Thymus (tissue), 11 donors: ENCODE results near the gene SMARCAL1. TPM values are rescaled to one million over a fixed set of nuclear protein-coding genes. Genes with fewer than 3 reads are reported as not detected.

Experiments
- DNase-seq, 9 donors: peaks; one replicate each; pipeline ENCODE4 v3.0.0-alpha.2; 2013; ENCODE audit warnings: low spot score in 9 of 9, low read depth in 6 of 9, missing footprints in 1 of 9
- H3K27ac ChIP-seq, 2 donors: one replicate each; pipeline ENCODE4 v1.5.1; 2013; ENCODE audit warnings: control low read depth in 1 of 2, low read depth in 1 of 2, low read length in 1 of 2, mild to moderate bottlenecking in 1 of 2, moderate library complexity in 1 of 2
- H3K27me3 ChIP-seq, 2 donors: one replicate each; pipeline ENCODE4 v1.5.1; 2013; ENCODE audit warnings: low read length in 1 of 2; ENCODE audit not compliant: control insufficient read depth in 2 of 2, insufficient read depth in 1 of 2
- H3K36me3 ChIP-seq, 2 donors: one replicate each; pipeline ENCODE4 v1.5.1; 2013; ENCODE audit warnings: low read length in 1 of 2, mild to moderate bottlenecking in 1 of 2, moderate library complexity in 1 of 2; ENCODE audit not compliant: control insufficient read depth in 2 of 2, insufficient read depth in 2 of 2
- H3K4me1 ChIP-seq, 2 donors: one replicate each; pipeline ENCODE4 v1.5.1; 2013; ENCODE audit warnings: low read length in 2 of 2; ENCODE audit not compliant: control insufficient read depth in 2 of 2, insufficient read depth in 2 of 2
- H3K4me3 ChIP-seq, 2 donors: one replicate each; pipeline ENCODE4 v1.5.1; 2013; ENCODE audit warnings: low read length in 2 of 2, control low read depth in 1 of 2, mild to moderate bottlenecking in 1 of 2
- H3K9me3 ChIP-seq, 2 donors: one replicate each; pipeline ENCODE4 v1.5.1; 2013; ENCODE audit warnings: low read length in 1 of 2, mild to moderate bottlenecking in 1 of 2; ENCODE audit not compliant: control insufficient read depth in 2 of 2, insufficient read depth in 1 of 2
- WGBS: extraction: QIAGEN DNeasy Blood & Tissue Kit; methylation state at CpG from one replicate; pipeline ENCODE4 v1.1.7; 2013; 5-methylcytosine and 5-hydroxymethylcytosine counted together
- polyA plus RNA-seq: library from polyadenylated mRNA; stranded (reverse); fragments of 200-250 nt; gene quantifications from one replicate; pipeline ENCODE4 v1.2.3, GENCODE V29; 2013
- total RNA-seq: library from RNA; stranded (reverse); fragments of 120-200 nt; gene quantifications from one replicate; pipeline ENCODE4 v1.2.4, GENCODE V29; 2013
- donor health status: healthy.

Gene SMARCAL1
- total and polyA plus RNA-seq, 2 donors: 8.5 to 13.8 TPM

- Histone ChIP-seq H3K4me1 (peaks cover 5 to 12% of the 10 kb centered on the region in 2 donors), H3K4me3 (no peak overlapping the region), H3K36me3 (peaks cover 59 to 83% of the 10 kb centered on the region in 2 donors), H3K9me3 (peaks cover 9 to 17% of the 10 kb centered on the region in 2 donors), H3K27me3 (no peaks in the 10 kb centered on the region), H3K27ac (peak overlapping the region; percentile 36 to 39)
- peak in 2 of 9 donors; percentile 22 to 59 for DNase-seq
- 35% methylated on average over 6 of the region's 6 CpGs for WGBS
These were observed 16.5 kb downstream of the SMARCAL1 start for GRCh38 chr2:216428618-216429350.

- no peaks in the 10 kb centered on the region for H3K27me3 ChIP-seq
- no peak for DNase-seq
- H3K4me1 ChIP-seq: peaks cover 5 to 12% of the 10 kb centered on the region in 2 donors
- WGBS: 48% methylated on average over 5 of the region's 5 CpGs
- peaks cover 57 to 83% of the 10 kb centered on the region in 2 donors for H3K36me3 ChIP-seq
- H3K9me3 ChIP-seq: peaks cover 9 to 17% of the 10 kb centered on the region in 2 donors
- H3K4me3 ChIP-seq: no peak overlapping the region
- H3K27ac ChIP-seq: peak overlapping the region in 1 of 2 donors; percentile 39
These were observed 17.1 kb downstream of the SMARCAL1 start for GRCh38 chr2:216429428-216429827.

DNA sequence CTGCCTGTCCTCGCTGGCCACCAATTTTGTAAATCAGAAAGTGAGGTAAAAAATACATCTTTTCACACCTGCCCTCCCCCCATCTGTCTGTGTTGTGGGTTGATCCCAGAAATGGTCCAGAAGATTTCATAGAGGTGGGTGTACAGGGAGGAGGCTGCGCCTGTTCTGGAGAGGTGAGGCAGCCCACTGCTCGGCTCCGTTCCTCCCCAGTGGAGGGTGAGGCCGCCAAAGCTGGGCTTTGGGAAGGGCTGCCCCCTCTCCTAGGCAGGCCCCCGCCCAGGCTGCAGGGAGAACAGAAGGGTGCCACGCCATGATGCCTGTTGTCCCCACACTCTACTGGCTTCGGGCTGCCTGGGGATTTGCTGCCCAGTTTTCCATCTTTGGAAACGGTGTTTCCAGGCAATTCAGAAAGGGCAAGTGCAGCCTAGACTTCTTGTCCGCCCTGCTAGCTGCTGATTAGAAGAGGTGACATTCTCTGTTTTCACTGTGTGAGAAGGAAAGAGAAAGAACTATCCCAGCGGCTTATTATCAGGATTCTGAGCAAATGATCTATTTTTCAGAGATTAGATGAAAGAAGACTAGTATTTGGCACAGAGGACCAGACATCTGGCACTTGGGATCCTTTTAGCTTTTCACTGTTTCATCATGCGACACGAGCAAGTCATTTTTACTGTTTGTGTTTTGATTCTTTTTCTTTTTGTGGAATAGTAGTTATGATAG is 18.7 kb downstream of the SMARCAL1 start:
- H3K27ac ChIP-seq: no peak overlapping the region
- peaks cover 5 to 12% of the 10 kb centered on the region in 2 donors for H3K4me1 ChIP-seq
- WGBS: 97% methylated on average over 13 of the region's 13 CpGs
- DNase-seq: no peak
- no peaks in the 10 kb centered on the region for H3K27me3 ChIP-seq
- H3K9me3 ChIP-seq: peaks cover 0 to 4% of the 10 kb centered on the region in 2 donors
- no peak overlapping the region for H3K4me3 ChIP-seq
- H3K36me3 ChIP-seq: peaks cover 53 to 82% of the 10 kb centered on the region in 2 donors

DNA sequence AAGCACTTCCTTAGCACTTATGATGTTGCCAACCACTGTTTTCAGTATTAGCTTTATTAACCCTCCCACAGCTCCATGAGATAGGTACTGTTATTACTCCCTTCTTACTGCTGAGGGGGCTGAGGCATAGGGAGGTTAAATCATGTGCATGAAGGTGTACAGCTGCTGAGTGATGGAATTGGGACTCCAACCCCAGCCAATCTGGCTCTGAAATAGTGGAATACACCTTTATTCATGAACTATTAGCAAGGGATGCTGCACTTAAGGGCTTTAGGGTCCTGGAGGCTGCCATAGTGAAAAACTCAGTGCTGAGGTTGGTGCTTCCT is 19.2 kb downstream of the SMARCAL1 start:
- no peak for DNase-seq
- H3K27ac ChIP-seq: no peak overlapping the region
- H3K36me3 ChIP-seq: peaks cover 53 to 77% of the 10 kb centered on the region in 2 donors
- no peak overlapping the region for H3K4me3 ChIP-seq
- peaks cover 0 to 3% of the 10 kb centered on the region in 2 donors for H3K9me3 ChIP-seq
- no peaks in the 10 kb centered on the region for H3K27me3 ChIP-seq
- H3K4me1 ChIP-seq: peaks cover 5 to 12% of the 10 kb centered on the region in 2 donors

DNA sequence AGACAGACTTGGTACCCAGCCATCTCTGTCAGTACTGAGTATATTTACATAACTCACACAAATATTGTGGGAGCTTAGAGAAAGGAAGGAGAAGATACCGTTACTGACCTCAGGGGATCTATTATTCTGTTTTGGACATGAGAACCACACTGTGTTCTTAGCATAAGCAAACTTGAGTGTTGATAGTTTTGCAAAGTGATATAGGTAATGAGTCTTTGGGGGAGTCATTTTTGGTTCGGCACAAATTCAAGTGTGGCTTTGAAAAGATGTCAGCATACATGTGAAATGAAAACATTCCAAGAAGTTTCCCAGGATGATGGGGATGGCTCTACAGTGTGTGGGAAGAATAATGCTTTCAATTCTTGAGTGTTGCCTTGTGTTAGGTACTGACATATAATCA is 24.1 kb downstream of the SMARCAL1 start:
- no peaks in the 10 kb centered on the region for H3K27me3 ChIP-seq
- no peak for DNase-seq
- H3K36me3 ChIP-seq: peaks cover 54 to 71% of the 10 kb centered on the region in 2 donors
- no peaks in the 10 kb centered on the region for H3K4me1 ChIP-seq
- H3K4me3 ChIP-seq: no peak overlapping the region
- no peak overlapping the region for H3K27ac ChIP-seq
- H3K9me3 ChIP-seq: no peaks in the 10 kb centered on the region
- 96% methylated on average over 2 of the region's 2 CpGs for WGBS

DNA sequence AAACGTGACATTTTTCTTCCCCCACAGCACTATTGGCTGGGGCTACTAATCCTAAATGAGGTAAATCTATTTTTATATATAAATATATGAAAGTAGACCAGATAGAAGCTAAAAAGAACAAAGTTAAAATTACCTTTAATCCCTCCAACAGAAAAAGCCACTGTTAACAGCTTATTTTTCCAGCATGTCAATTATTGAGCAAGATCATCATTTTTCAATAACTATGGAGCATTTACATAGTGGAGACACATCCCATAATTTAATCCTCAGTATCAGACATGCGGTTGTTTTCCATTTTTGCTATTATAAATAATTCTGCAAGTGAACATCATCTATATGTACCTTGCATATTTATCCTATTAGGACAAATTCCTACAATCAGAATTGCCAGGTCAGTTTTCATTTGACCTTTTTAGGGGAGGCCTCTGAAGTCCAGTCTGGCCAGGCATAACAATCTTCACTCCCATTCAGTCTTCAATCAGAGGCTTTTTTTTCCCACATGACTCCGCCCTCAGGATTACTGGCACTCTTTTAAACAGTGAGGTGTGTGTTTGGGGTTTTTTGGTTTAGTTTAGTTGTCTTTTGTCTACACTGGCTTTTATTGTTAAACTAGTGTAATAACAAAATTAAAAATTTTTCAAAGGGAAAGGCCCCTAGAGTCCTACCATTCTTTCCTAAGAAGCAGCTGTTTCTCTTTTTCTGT is 29.2 kb downstream of the SMARCAL1 start:
- Histone ChIP-seq H3K36me3 (peaks cover 26 to 39% of the 10 kb centered on the region in 2 donors), H3K4me1 (no peaks in the 10 kb centered on the region), H3K27ac (no peak overlapping the region), H3K27me3 (no peaks in the 10 kb centered on the region), H3K9me3 (no peaks in the 10 kb centered on the region), H3K4me3 (no peak overlapping the region)
- 83% methylated on average over 3 of the region's 3 CpGs for WGBS
- no peak for DNase-seq

- no peaks in the 10 kb centered on the region for H3K27me3 ChIP-seq
- no peaks in the 10 kb centered on the region for H3K4me1 ChIP-seq
- no peaks in the 10 kb centered on the region for H3K9me3 ChIP-seq
- no peak overlapping the region for H3K4me3 ChIP-seq
- WGBS: 99% methylated on average over 5 of the region's 5 CpGs
- no peak overlapping the region for H3K27ac ChIP-seq
- no peak for DNase-seq
- peaks cover 33 to 50% of the 10 kb centered on the region in 2 donors for H3K36me3 ChIP-seq
These were observed 33.2 kb downstream of the SMARCAL1 start for GRCh38 chr2:216445501-216445900.

- Histone ChIP-seq H3K4me1 (no peaks in the 10 kb centered on the region), H3K36me3 (peaks cover 37 to 56% of the 10 kb centered on the region in 2 donors), H3K4me3 (no peak overlapping the region), H3K27me3 (no peaks in the 10 kb centered on the region), H3K9me3 (no peaks in the 10 kb centered on the region), H3K27ac (no peak overlapping the region)
- WGBS: 100% methylated on average over 2 of the region's 2 CpGs
- DNase-seq: no peak
These were observed 34.1 kb downstream of the SMARCAL1 start for GRCh38 chr2:216446343-216446742.

- 98% methylated on average over 3 of the region's 3 CpGs for WGBS
- no peaks in the 10 kb centered on the region for H3K4me1 ChIP-seq
- no peaks in the 10 kb centered on the region for H3K27me3 ChIP-seq
- H3K27ac ChIP-seq: no peak overlapping the region
- no peak for DNase-seq
- peaks cover 37 to 62% of the 10 kb centered on the region in 2 donors for H3K36me3 ChIP-seq
- H3K4me3 ChIP-seq: no peak overlapping the region
- no peaks in the 10 kb centered on the region for H3K9me3 ChIP-seq
These were observed 35.0 kb downstream of the SMARCAL1 start for GRCh38 chr2:216447293-216447692.
